MM.1S (cell line): ENCODE results near the gene PPM1H.

ENCODE experiments used
- DNase-seq: peaks from one replicate; pipeline ENCODE4 v3.0.0-alpha.2; 2015
- H2AFZ ChIP-seq: fragments of 300-600 bp; sonication (generic); 2 replicates; pipeline ENCODE4 v1.6.0; 2016; ENCODE audit warnings: antibody characterized with exemption, low read length
- H3F3A ChIP-seq: fragments of 300-600 bp; sonication (generic); 2 replicates; pipeline ENCODE4 v1.6.1; 2016; ENCODE audit warnings: mild to moderate bottlenecking, antibody characterized with exemption, low read length, moderate library complexity, mixed read lengths; ENCODE audit not compliant: insufficient read depth
- H3K27ac ChIP-seq: fragments of 300-600 bp; sonication (generic); 2 replicates; pipeline ENCODE4 v1.5.1; 2016; ENCODE audit warnings: mild to moderate bottlenecking, low read length
- H3K27me3 ChIP-seq: fragments of 300-600 bp; sonication (generic); replicated peaks from 2 replicates; pipeline ENCODE4 v1.6.0; 2016; ENCODE audit warnings: low read length; ENCODE audit not compliant: insufficient read depth
- H3K36me3 ChIP-seq: fragments of 300-600 bp; sonication (generic); replicated peaks from 2 replicates; pipeline ENCODE4 v1.6.1; 2016; ENCODE audit warnings: mild to moderate bottlenecking, low read length, mixed read lengths; ENCODE audit not compliant: insufficient read depth
- H3K4me1 ChIP-seq: fragments of 300-600 bp; sonication (generic); 2 replicates; pipeline ENCODE4 v1.6.1; 2016; ENCODE audit warnings: low read length, mixed read lengths
- H3K4me2 ChIP-seq: fragments of 300-600 bp; sonication (generic); 2 replicates; pipeline ENCODE4 v1.6.0; 2016; ENCODE audit warnings: low read depth, low read length
- H3K4me3 ChIP-seq: fragments of 300-600 bp; sonication (generic); 2 replicates; pipeline ENCODE4 v1.5.1; 2016; ENCODE audit warnings: low read length, mixed read lengths
- H3K79me2 ChIP-seq: fragments of 300-600 bp; sonication (generic); 2 replicates; pipeline ENCODE4 v1.6.1; 2016; ENCODE audit warnings: mixed run types, low read length, mixed read lengths
- H3K9ac ChIP-seq: fragments of 300-600 bp; sonication (generic); 2 replicates; pipeline ENCODE4 v1.6.1; 2016; ENCODE audit warnings: low read length, mixed read lengths
- H3K9me2 ChIP-seq: fragments of 300-600 bp; sonication (generic); replicated peaks from 2 replicates; pipeline ENCODE4 v1.6.1; 2016; ENCODE audit warnings: mild to moderate bottlenecking, low read length, mixed read lengths; ENCODE audit not compliant: insufficient read depth
- H3K9me3 ChIP-seq: fragments of 300-600 bp; sonication (generic); replicated peaks from 2 replicates; pipeline ENCODE4 v1.6.1; 2016; ENCODE audit warnings: mild to moderate bottlenecking, low read length, mixed read lengths; ENCODE audit not compliant: insufficient read depth
- H4K20me1 ChIP-seq: fragments of 300-600 bp; sonication (generic); 2 replicates; pipeline ENCODE4 v1.6.1; 2016; ENCODE audit warnings: mild to moderate bottlenecking, low read length, moderate library complexity, mixed read lengths; ENCODE audit not compliant: insufficient read depth
- EZH2 ChIP-seq: fragments of 300-600 bp; sonication (generic); optimal IDR thresholded peaks from 2 replicates; pipeline ENCODE3; 2017; ENCODE audit warnings: low read depth, mild to moderate bottlenecking, antibody characterized with exemption, low read length, mixed read lengths
- EZH2phosphoT487 ChIP-seq: fragments of 300-600 bp; sonication (generic); IDR thresholded peaks from 2 replicates; pipeline ENCODE4 v1.6.1; 2018; ENCODE audit warnings: antibody characterized with exemption, low read length
- TF ChIP-seq, protein P1 (sequence below): fragments of 300-600 bp; sonication (generic); IDR thresholded peaks from 2 replicates; pipeline ENCODE4 v1.5.1; 2016; ENCODE audit warnings: antibody characterized with exemption, low read length, mixed read lengths

Gene PPM1H

DNA sequence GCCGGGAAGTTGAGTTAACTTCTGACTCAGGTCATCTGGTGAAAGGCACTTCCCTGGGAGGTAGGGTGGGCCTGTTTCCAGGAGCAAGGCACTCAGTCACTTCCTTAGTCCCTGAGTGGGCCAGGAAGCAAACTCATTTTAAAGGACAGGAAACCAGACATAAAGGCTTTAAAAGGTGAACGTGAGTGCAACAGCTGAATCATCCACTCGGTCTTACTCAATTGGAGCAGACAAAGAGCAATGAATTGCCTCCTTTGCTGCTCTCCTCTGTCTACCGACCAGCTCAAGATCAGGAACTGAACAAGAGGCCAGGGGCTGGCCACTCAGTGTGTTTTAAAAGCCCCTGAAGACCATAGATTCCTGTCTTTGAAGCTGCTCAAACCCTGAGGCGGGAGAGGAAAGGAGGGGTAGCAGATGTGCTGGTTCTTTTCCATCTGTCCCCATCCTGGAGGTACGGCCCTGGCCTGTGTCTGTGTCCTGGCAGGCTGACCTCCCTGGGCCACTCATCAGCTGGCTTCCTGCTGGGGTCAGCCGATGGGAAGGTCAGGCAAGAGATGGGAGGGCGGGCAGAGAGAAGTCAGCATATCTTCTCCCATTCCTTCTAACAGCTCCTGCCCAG lies 148.9 kb downstream of the PPM1H start:
- Histone ChIP-seq H3K9me3 (no peaks in the 10 kb centered on the region), H2AFZ (no peak overlapping the region)

DNA sequence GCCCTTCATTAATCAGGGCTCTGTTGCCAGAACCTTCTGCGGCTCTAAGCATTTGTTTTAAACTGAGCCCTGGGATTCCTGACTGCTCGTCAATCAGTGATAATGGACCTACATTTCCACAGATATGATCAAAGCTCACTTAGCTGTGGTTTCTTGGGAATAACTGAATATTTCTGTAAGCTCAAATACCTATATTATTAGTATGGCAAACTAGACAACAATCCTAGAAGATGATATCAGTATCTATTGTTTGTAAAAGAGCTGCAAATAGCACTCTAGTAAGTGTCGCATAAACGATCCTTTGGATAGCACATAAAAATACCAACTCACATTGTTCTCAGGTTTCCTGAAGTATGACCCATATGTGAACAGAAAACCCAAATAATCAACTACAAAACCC lies 150.4 kb downstream of the PPM1H start:
- H2AFZ ChIP-seq = no peak overlapping the region
- TF ChIP-seq, protein P1, sequence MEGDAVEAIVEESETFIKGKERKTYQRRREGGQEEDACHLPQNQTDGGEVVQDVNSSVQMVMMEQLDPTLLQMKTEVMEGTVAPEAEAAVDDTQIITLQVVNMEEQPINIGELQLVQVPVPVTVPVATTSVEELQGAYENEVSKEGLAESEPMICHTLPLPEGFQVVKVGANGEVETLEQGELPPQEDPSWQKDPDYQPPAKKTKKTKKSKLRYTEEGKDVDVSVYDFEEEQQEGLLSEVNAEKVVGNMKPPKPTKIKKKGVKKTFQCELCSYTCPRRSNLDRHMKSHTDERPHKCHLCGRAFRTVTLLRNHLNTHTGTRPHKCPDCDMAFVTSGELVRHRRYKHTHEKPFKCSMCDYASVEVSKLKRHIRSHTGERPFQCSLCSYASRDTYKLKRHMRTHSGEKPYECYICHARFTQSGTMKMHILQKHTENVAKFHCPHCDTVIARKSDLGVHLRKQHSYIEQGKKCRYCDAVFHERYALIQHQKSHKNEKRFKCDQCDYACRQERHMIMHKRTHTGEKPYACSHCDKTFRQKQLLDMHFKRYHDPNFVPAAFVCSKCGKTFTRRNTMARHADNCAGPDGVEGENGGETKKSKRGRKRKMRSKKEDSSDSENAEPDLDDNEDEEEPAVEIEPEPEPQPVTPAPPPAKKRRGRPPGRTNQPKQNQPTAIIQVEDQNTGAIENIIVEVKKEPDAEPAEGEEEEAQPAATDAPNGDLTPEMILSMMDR = no peak
- TF ChIP-seq EZH2phosphoT487 = no peak
- TF ChIP-seq EZH2 = no peak
- H3K79me2 ChIP-seq = no peaks in the 10 kb centered on the region
- H3F3A ChIP-seq = no peaks in the 10 kb centered on the region
- no peaks in the 10 kb centered on the region for H3K9me2 ChIP-seq
- H3K9ac ChIP-seq = no peak overlapping the region
- no peaks in the 10 kb centered on the region for H3K36me3 ChIP-seq
- no peak for DNase-seq
- H3K4me1 ChIP-seq = peaks cover 6% of the 10 kb centered on the region; the same call in 1 of the 2 replicates
- H4K20me1 ChIP-seq = no peaks in the 10 kb centered on the region
- no peak overlapping the region for H3K4me3 ChIP-seq
- no peak overlapping the region for H3K4me2 ChIP-seq
- H3K27ac ChIP-seq = no peak overlapping the region
- no peaks in the 10 kb centered on the region for H3K27me3 ChIP-seq
- H3K9me3 ChIP-seq = no peaks in the 10 kb centered on the region

More for the DNA sequence above, 148.9 kb downstream of the PPM1H start:
- no peak for DNase-seq
- Histone ChIP-seq H3F3A (no peaks in the 10 kb centered on the region), H3K4me2 (no peak overlapping the region), H3K79me2 (no peaks in the 10 kb centered on the region), H4K20me1 (no peaks in the 10 kb centered on the region), H3K36me3 (no peaks in the 10 kb centered on the region), H3K27ac (no peak overlapping the region), H3K27me3 (no peaks in the 10 kb centered on the region), H3K9me2 (no peaks in the 10 kb centered on the region), H3K4me3 (no peak overlapping the region), H3K9ac (no peak overlapping the region), H3K4me1 (peaks cover 6% of the 10 kb centered on the region; the same call in 1 of the 2 replicates)
- no peak for TF ChIP-seq EZH2phosphoT487
- TF ChIP-seq, protein P1 = no peak
- TF ChIP-seq EZH2 = no peak

DNA sequence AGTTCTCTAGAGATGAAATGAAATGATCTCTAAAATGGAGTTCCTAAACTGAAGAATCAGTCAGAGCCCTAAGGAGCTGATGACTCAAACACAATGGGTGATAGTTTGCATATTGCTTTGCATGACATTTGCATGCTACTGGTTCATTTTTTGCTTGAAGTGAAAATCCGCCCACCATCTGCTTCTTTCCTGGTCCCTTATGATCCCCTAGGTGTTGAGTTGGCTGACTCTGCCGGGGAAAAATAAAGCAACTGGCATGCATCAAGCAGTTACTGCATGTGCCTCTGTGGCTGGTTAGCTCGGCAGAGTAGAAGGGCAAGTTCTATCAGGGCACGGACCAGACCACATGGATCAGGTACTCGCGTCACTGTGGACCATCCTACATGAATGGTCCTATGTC lies 151.1 kb downstream of the PPM1H start:
- no peak overlapping the region for H3K9ac ChIP-seq
- no peak for TF ChIP-seq EZH2
- TF ChIP-seq, protein P1 = no peak
- no peak for TF ChIP-seq EZH2phosphoT487
- H3K79me2 ChIP-seq = no peaks in the 10 kb centered on the region
- peaks cover 6% of the 10 kb centered on the region; the same call in 1 of the 2 replicates for H3K4me1 ChIP-seq
- no peak overlapping the region for H3K27ac ChIP-seq
- H4K20me1 ChIP-seq = no peaks in the 10 kb centered on the region
- DNase-seq = no peak
- no peaks in the 10 kb centered on the region for H3K9me3 ChIP-seq
- no peaks in the 10 kb centered on the region for H3F3A ChIP-seq
- no peak overlapping the region for H2AFZ ChIP-seq
- no peak overlapping the region for H3K4me2 ChIP-seq
- H3K27me3 ChIP-seq = no peaks in the 10 kb centered on the region
- no peaks in the 10 kb centered on the region for H3K36me3 ChIP-seq
- no peaks in the 10 kb centered on the region for H3K9me2 ChIP-seq
- no peak overlapping the region for H3K4me3 ChIP-seq
